Adrenal gland (tissue), 5 donors: Measurements from ENCODE around the gene C2orf42.

Experiments used
- POLR2A ChIP-seq, 2 donors: fragments of 450-650 bp; IDR thresholded peaks; one replicate each; pipeline ENCODE4 v1.6.1; 2017; ENCODE audit warnings: antibody characterized with exemption in 2 of 2, mild to moderate bottlenecking in 2 of 2, moderate library complexity in 1 of 2
- TF ChIP-seq, protein P1 (sequence below), 6 experiments: fragments of 450-650 bp in 4 of 6; fragments of 200-600 bp in 2 of 6; sonication (generic) in 1 of 6; IDR thresholded peaks; 1 replicate in 5 of 6; 2 replicates in 1 of 6; pipeline versions ENCODE4 v1.5.1 to v1.8.0; 2016 to 2021; ENCODE audit warnings: antibody characterized with exemption in 6 of 6, mild to moderate bottlenecking in 2 of 6, moderate library complexity in 1 of 6
- donor health status: DM: no; HTN: no; CAD: no.

DNA sequence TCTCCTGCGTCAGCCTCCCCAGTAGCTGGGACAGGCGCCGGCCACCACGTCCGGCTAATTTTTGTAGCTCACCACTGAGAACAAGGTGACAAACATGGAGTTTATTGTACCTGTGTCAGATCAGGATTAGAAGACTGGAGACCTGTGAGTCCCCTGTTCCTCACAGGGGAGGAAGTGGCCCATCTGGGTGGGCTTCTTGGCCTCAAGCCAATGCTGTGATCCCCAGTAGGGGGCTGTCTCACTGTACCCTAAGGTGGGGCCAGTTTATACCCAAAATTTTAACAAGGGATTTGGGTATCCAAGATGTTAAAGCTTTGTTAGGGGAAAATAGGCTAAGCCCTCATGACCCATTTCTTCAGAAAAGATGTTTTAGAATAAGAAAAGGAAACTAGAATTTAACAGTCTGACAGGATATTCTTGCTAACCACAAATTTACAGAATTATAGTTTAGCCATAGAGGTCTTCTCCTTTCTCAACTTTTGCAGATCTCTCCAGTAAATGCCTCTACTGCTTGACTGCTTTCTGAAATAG is 87.2 kb downstream of the C2orf42 start:
- TF ChIP-seq, protein P1, sequence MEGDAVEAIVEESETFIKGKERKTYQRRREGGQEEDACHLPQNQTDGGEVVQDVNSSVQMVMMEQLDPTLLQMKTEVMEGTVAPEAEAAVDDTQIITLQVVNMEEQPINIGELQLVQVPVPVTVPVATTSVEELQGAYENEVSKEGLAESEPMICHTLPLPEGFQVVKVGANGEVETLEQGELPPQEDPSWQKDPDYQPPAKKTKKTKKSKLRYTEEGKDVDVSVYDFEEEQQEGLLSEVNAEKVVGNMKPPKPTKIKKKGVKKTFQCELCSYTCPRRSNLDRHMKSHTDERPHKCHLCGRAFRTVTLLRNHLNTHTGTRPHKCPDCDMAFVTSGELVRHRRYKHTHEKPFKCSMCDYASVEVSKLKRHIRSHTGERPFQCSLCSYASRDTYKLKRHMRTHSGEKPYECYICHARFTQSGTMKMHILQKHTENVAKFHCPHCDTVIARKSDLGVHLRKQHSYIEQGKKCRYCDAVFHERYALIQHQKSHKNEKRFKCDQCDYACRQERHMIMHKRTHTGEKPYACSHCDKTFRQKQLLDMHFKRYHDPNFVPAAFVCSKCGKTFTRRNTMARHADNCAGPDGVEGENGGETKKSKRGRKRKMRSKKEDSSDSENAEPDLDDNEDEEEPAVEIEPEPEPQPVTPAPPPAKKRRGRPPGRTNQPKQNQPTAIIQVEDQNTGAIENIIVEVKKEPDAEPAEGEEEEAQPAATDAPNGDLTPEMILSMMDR (IDR thresholded peaks at IDR 0.05), result no peak
- TF ChIP-seq POLR2A (IDR thresholded peaks at IDR 0.05), result no peak
